Mesothelial cell of epicardium (in vitro differentiated cells): ENCODE measurements around the gene NDRG4. TPM values are rescaled to one million over a fixed set of nuclear protein-coding genes. Genes with fewer than 3 reads are reported as not detected.

Experiments used
- DNase-seq, 2 experiments: peaks; one replicate each; pipeline ENCODE4 v3.0.0; 2021; ENCODE audit warnings: low spot score in 2 of 2; ENCODE audit not compliant: unreplicated experiment in 2 of 2
- H3K27ac Mint-ChIP-seq: 2 replicates; pipeline ENCODE4 v1.8.0; 2021; ENCODE audit warnings: mixed read lengths
- H3K27me3 Mint-ChIP-seq: 2 replicates; pipeline ENCODE4 v1.8.0; 2021; ENCODE audit warnings: low read depth, mixed read lengths
- H3K36me3 Mint-ChIP-seq: 2 replicates; pipeline ENCODE4 v1.8.0; 2021; ENCODE audit warnings: mixed read lengths
- H3K4me1 Mint-ChIP-seq: 2 replicates; pipeline ENCODE4 v1.8.0; 2021; ENCODE audit warnings: mixed read lengths
- H3K4me3 Mint-ChIP-seq: 2 replicates; pipeline ENCODE4 v1.8.0; 2021; ENCODE audit warnings: mild to moderate bottlenecking, moderate library complexity, mixed read lengths
- H3K9me3 Mint-ChIP-seq: 2 replicates; pipeline ENCODE4 v1.8.0; 2021; ENCODE audit warnings: mixed read lengths
- CTCF ChIP-seq: fragments of 200-600 bp; sonication (generic); IDR thresholded peaks from one replicate; pipeline ENCODE4 v1.5.0; 2021; ENCODE audit warnings: antibody characterized with exemption; ENCODE audit not compliant: unreplicated experiment
- total RNA-seq: library from RNA; stranded (reverse); gene quantifications from 3 replicates; pipeline ENCODE4 v1.2.1, GENCODE V29; 2021

NDRG4 gene
- total RNA-seq, 1 donor from 2014 or later = 17.4 TPM

- no peaks in the 10 kb centered on the region for H3K27me3 Mint-ChIP-seq
- no peak overlapping the region for H3K27ac Mint-ChIP-seq
Measured at GRCh38 chr16:58536278-58536677, 36.3 kb downstream of the NDRG4 start.

GRCh38 chr16:58537124-58537906, 37.4 kb downstream of the NDRG4 start:
- Mint-ChIP-seq H3K4me3 (no peak overlapping the region), H3K36me3 (peaks cover 63% of the 10 kb centered on the region), H3K9me3 (no peaks in the 10 kb centered on the region), H3K27me3 (no peaks in the 10 kb centered on the region), H3K27ac (no peak overlapping the region), H3K4me1 (no peaks in the 10 kb centered on the region)
- no peak for DNase-seq
- no peak for TF ChIP-seq CTCF

More at GRCh38 chr16:58536278-58536677, 36.3 kb downstream of the NDRG4 start:
- Mint-ChIP-seq H3K36me3 (peaks cover 64% of the 10 kb centered on the region), H3K4me1 (no peaks in the 10 kb centered on the region), H3K9me3 (no peaks in the 10 kb centered on the region), H3K4me3 (no peak overlapping the region)
- no peak for TF ChIP-seq CTCF
- DNase-seq = no peak

GRCh38 chr16:58541711-58542110, 41.8 kb downstream of the NDRG4 start:
- Mint-ChIP-seq H3K27ac (no peak overlapping the region), H3K4me3 (no peak overlapping the region), H3K27me3 (no peaks in the 10 kb centered on the region), H3K4me1 (no peaks in the 10 kb centered on the region), H3K36me3 (peaks cover 58% of the 10 kb centered on the region), H3K9me3 (no peaks in the 10 kb centered on the region)
- no peak for TF ChIP-seq CTCF
- DNase-seq = no peak

GRCh38 chr16:58542291-58542690, 42.3 kb downstream of the NDRG4 start:
- TF ChIP-seq CTCF = no peak
- H3K27ac Mint-ChIP-seq = no peak overlapping the region
- no peak overlapping the region for H3K4me3 Mint-ChIP-seq
- H3K4me1 Mint-ChIP-seq = no peaks in the 10 kb centered on the region
- DNase-seq = no peak
- H3K9me3 Mint-ChIP-seq = no peaks in the 10 kb centered on the region
- no peaks in the 10 kb centered on the region for H3K27me3 Mint-ChIP-seq
- peaks cover 57% of the 10 kb centered on the region for H3K36me3 Mint-ChIP-seq

GRCh38 chr16:58543685-58544084, 43.7 kb downstream of the NDRG4 start:
- peaks cover 45% of the 10 kb centered on the region for H3K36me3 Mint-ChIP-seq
- no peaks in the 10 kb centered on the region for H3K27me3 Mint-ChIP-seq
- no peaks in the 10 kb centered on the region for H3K4me1 Mint-ChIP-seq
- H3K4me3 Mint-ChIP-seq = no peak overlapping the region
- H3K27ac Mint-ChIP-seq = no peak overlapping the region
- DNase-seq = no peak
- no peaks in the 10 kb centered on the region for H3K9me3 Mint-ChIP-seq
- TF ChIP-seq CTCF = no peak
